Kidney (tissue), 14 donors: ENCODE data around the gene SYT1. TPM values are rescaled to one million over a fixed set of nuclear protein-coding genes. Genes with fewer than 3 reads are reported as not detected.

ENCODE experiments used
- DNase-seq, 5 donors: peaks; one replicate each; pipeline ENCODE4 v3.0.0-alpha.2; 2013 to 2020
- FAIRE-seq: peaks from 2 replicates; lab custom pipeline; 2012; peaks lifted over from hg19 to GRCh38; lab: Jason Lieb, UNC
- H3K27ac ChIP-seq, 2 donors: one replicate each; pipeline ENCODE4 v1.7.0; 2013; ENCODE audit warnings: low read depth in 2 of 2, low read length in 2 of 2, inconsistent platforms in 1 of 2
- H3K27me3 ChIP-seq: one replicate; pipeline ENCODE4 v1.7.1; 2013; ENCODE audit warnings: low read length, inconsistent platforms; ENCODE audit not compliant: control insufficient read depth, insufficient read depth
- H3K36me3 ChIP-seq, 3 donors: one replicate each; pipeline versions ENCODE4 v1.7.0 to v1.7.1; 2013; ENCODE audit warnings: low read length in 3 of 3, control low read depth in 1 of 3, inconsistent platforms in 1 of 3; ENCODE audit not compliant: insufficient read depth in 3 of 3, control insufficient read depth in 2 of 3
- H3K4me1 ChIP-seq, 3 donors: one replicate each; pipeline versions ENCODE4 v1.7.0 to v1.7.1; 2013; ENCODE audit warnings: low read length in 3 of 3, inconsistent platforms in 1 of 3, low read depth in 1 of 3; ENCODE audit not compliant: control insufficient read depth in 2 of 3, insufficient read depth in 2 of 3
- H3K4me3 ChIP-seq, 3 donors: one replicate each; pipeline versions ENCODE4 v1.7.0 to v1.8.1; 2013; ENCODE audit warnings: low read length in 3 of 3, control low read depth in 1 of 3, inconsistent platforms in 1 of 3
- H3K9ac ChIP-seq, 3 donors: one replicate each; pipeline versions ENCODE4 v1.7.0 to v1.7.1; 2013; ENCODE audit warnings: low read length in 3 of 3, control low read depth in 1 of 3, inconsistent platforms in 1 of 3
- H3K9me3 ChIP-seq, 3 donors: one replicate each; pipeline versions ENCODE4 v1.7.0 to v1.7.1; 2013; ENCODE audit warnings: low read length in 3 of 3, control low read depth in 1 of 3, inconsistent platforms in 1 of 3; ENCODE audit not compliant: control insufficient read depth in 2 of 3, insufficient read depth in 1 of 3
- CTCF ChIP-seq: IDR thresholded peaks from 3 replicates; pipeline ENCODE4 v1.5.1; 2012; ENCODE audit warnings: mild to moderate bottlenecking, moderate library complexity, borderline replicate concordance; ENCODE audit not compliant: insufficient read depth; ENCODE audit errors: extremely low read depth
- intact Hi-C: fragments of 100-400 bp; cut with DNase I; formaldehyde crosslinking; loops from one replicate; pipeline ENCODE4 v1.11.1; 2022
- polyA plus RNA-seq: library from polyadenylated mRNA; stranded (reverse); fragments of 350-450 nt; fragmentation: Illumina TruSeq; extraction: RNeasy Lipid Tissue Mini Kit (QIAGEN cat#74804); gene quantifications from one replicate; pipeline ENCODE4 v1.2.3, GENCODE V29; 2014; ENCODE audit warnings: low read depth, low replicate concordance; ENCODE audit not compliant: insufficient read depth
- total RNA-seq: library from RNA; stranded (reverse); fragmentation: NEBNext Ultra II Directional; extraction: Animal tissue kit (Norgen Biotek cat#: 25700); gene quantifications from one replicate; pipeline ENCODE4 v1.2.1, GENCODE V29; 2021
- donor health status: control.
- donor health status: control.
- donor health status: control.
- donor health status: control.
- donor health status: control.
- donor health status: DM: yes; HTN: yes; CAD: no.
- donor health status: Normal renal cell carcinoma (clear cell type).

The SYT1 gene
- total and polyA plus RNA-seq, 2 donors from 2014 or later: 0.69 to 1.2 TPM

GRCh38 chr12:78853231-78853630 is 11.3 kb upstream of the SYT1 start:
- TF ChIP-seq CTCF: no peak
- Histone ChIP-seq H3K9me3 (peaks cover 0 to 3% (median 0%) of the 10 kb centered on the region in 3 donors), H3K27me3 (no peaks in the 10 kb centered on the region), H3K9ac (no peak overlapping the region), H3K4me1 (no peaks in the 10 kb centered on the region), H3K36me3 (no peaks in the 10 kb centered on the region), H3K27ac (no peak overlapping the region), H3K4me3 (no peak overlapping the region)
- no peak for FAIRE-seq
- intact Hi-C loops: no loop called here
- DNase-seq: no peak

GRCh38 chr12:78863482-78864402 is 832 bp upstream of the SYT1 start:
- peak overlapping the region in 2 of 3 donors; percentile 34 to 37 for H3K9ac ChIP-seq
- H3K36me3 ChIP-seq: no peaks in the 10 kb centered on the region
- peak; percentile 1 for TF ChIP-seq CTCF
- H3K27me3 ChIP-seq: no peaks in the 10 kb centered on the region
- DNase-seq (peak; percentile 55 to 82 (median 74)), FAIRE-seq (no peak)
- intact Hi-C loops: no loop called here
- no peaks in the 10 kb centered on the region for H3K9me3 ChIP-seq
- H3K27ac ChIP-seq: no peak overlapping the region
- peaks cover 0 to 4% (median 0%) of the 10 kb centered on the region in 3 donors for H3K4me1 ChIP-seq
- peak overlapping the region; percentile 39 to 76 (median 64) for H3K4me3 ChIP-seq

GRCh38 chr12:78864870-78865463 is 393 bp downstream of the SYT1 start:
- TF ChIP-seq CTCF: no peak
- H3K4me3 ChIP-seq: peak overlapping the region in 1 of 3 donors; percentile 76
- intact Hi-C loops: no loop called here
- no peaks in the 10 kb centered on the region for H3K27me3 ChIP-seq
- no peaks in the 10 kb centered on the region for H3K9me3 ChIP-seq
- H3K36me3 ChIP-seq: no peaks in the 10 kb centered on the region
- H3K4me1 ChIP-seq: peaks cover 0 to 4% (median 0%) of the 10 kb centered on the region in 3 donors
- DNase-seq (peak in 3 of 5 donors; percentile 72 to 77 (median 76)), FAIRE-seq (no peak)
- peak overlapping the region in 1 of 3 donors; percentile 68 for H3K9ac ChIP-seq
- H3K27ac ChIP-seq: no peak overlapping the region
